C1 segment of cervical spinal cord (tissue), 14 donors: ENCODE data around the gene SYNJ2.

Experiments used
- DNase-seq, 14 donors: peaks; one replicate each; lab custom pipeline; 2025; lab: John Stamatoyannopoulos, UW

The SYNJ2 gene

DNA sequence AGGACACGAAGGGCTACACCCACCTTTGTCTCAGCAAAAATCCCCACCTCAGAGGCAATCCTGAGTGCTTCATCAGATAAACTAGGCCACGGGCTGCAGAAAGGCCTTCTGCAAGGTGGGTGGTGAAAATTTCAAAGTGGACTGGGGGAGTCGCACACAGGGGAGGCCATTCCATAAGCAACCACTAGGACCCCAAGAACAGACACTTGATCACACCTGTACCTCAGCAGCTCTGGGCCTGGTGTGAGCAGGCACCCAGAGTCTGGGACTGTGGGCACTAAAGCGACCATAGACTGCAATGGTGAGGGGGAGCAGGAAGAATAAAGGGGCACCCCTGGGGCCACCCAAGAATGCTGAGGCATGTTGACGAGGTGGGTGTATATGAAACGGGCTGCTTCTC lies 133.8 kb downstream of the SYNJ2 start:
- no peak for DNase-seq

DNA sequence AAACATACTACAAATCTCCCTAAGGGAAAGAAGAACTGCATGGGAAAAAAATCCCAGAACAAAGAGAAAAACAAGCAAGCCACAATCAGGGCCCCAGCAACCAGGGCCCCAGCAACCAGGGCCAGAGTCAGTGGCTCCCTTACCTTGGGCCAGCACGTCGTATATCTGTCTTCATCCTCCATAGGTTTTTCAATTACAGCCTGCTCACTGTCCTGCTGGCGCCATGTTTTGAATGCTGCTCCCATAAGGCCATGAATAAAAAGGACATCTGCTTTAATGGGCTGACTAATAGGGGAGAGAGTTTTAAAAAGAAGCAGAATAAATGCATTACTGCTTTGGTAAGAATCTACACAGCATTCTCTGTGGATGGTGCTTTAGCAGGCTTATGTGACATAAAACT lies 137.2 kb downstream of the SYNJ2 start:
- no peak for DNase-seq

DNA sequence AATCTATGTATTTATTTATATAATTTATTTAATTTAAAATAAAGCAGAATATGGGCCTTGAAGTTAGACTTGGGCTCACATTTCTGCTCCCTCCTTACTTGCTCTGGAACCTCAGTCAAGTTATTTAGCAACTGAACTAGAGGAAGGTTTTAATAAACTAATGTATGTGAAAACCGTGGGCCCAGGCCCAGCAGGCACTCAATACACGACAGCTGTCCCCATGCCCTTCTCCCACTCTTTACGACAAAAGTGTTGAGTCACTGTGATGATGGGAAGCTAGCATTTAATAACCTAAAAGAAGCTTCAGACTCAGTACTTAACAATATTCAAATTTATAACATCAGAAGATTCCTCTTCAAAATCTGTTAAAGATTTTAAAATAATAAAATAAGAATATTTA lies 139.7 kb downstream of the SYNJ2 start:
- DNase-seq: no peak

DNA sequence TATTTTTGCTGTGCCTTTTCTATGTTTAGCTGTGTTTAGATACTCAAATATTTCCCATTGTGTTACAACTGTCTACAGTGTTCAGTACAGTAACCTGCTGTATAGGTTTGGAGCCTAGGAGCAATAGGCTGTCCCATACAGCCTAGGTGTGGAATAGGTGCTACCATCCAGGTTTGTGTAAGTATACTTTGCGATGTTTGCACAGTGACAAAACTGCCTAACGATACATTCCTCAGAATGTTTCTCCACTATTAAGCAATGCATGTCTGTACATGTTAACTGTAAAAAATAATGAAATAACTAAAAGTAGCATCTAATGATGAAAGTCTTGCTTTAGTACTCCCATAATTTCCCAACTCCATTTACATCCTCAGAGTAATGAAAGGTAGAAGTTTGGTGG lies 140.4 kb downstream of the SYNJ2 start:
- DNase-seq: no peak

DNA sequence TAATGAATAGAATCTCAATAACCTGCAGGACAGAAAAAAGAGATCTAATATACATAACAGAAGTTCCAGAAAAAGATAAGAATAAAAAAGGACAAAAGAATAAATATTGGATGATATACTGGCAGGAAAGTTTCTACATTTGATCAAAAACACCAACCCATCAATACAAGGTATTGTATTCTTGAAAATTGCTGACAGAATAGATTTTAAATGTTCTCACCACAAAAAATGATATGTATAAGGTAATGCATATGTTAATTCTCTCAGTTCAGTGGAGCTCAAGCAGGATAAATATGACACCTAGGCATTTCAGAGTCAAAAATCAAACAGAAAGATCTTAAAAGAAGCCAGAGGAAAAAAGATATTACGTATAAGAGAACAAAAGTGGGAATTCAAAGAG lies 142.6 kb downstream of the SYNJ2 start:
- DNase-seq: no peak

DNA sequence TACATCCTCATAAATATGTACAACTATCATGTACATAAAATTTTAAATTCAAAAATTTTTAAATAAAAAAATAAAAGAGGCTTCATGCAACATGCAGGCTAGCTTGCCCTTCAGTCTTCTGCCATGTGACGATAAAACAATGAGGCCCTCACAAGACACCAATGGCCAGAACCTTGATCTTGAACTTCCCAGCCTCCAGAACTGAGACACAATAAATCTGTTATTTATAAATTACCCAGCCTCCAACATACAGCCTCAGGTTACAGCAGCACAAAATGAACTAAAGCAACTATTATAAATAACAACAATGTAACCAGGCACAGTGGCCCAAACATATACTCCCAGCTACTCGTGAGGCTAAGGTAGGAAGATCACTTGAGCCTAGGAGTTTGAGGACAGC lies 143.6 kb downstream of the SYNJ2 start:
- DNase-seq: no peak

DNA sequence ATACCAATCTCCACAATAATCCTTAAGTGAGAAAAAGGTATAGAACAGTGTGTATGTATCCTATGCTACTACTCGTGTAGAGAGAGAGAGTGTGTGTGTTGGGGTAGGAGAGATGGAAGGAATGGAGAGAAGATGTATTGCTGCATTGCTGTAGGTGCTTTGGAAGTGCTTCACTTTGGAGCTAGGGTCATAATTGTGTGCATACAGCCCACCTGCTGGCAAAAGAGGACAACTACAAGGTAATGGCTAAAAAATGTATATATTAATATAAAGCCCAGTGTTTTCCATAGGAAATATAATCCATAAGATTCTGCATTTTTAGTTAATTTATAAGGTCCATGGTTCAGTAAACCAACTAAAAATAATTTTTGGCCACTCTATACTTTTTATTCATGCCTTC lies 150.3 kb downstream of the SYNJ2 start:
- DNase-seq: no peak

DNA sequence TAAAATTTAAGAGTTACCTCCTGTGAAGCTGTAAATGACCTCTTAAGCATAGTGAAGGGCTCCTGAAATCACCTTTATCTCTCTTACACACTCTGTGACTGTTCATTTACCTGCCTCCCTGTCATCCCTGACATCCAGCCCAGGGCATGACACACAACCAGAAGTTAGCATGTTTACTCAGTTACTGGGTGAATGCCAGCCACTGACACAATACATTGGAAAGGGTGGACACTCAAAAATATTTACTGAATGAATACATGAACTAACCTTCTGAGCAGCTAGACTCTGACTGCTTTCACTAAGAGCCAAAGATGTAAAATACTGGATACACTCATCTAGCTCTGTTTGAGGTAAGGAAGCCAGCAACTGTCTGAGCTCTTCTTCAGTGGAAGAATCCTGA lies 161.1 kb downstream of the SYNJ2 start:
- DNase-seq: no peak

DNA sequence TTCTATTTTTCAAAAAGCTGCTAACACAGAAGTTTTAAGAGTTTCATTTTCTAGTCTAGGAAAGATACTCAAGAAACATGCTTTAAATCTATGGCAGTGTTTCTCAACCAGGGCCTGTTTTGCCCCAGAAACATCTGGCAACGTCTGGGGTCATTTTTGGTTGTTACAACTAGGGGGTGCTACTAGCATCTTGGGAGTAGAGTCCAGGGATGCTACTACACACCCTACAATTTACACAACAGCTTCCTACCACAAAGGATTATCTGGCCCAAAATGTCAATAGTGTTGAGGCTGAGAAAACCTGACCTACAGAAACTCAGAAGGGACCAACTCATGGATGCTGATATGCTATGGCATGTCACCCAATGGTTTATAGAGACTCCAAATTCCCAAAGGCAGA lies 162.0 kb downstream of the SYNJ2 start:
- DNase-seq: no peak
